22Rv1 (cell line): Measurements from ENCODE around the gene EVI5.

Source experiments
- H3K27ac ChIP-seq: fragments of 450-650 bp; 2 replicates; pipeline ENCODE4 v1.5.1; 2017
- CTCF ChIP-seq: fragments of 450-650 bp; IDR thresholded peaks from 2 replicates; pipeline ENCODE4 v1.5.1; 2017; ENCODE audit warnings: mild to moderate bottlenecking
- ZFX ChIP-seq: fragments of 450-650 bp; IDR thresholded peaks from 2 replicates; pipeline ENCODE4 v1.6.1; 2017; ENCODE audit warnings: antibody characterized with exemption, borderline replicate concordance

The EVI5 gene

GRCh38 chr1:92482665-92483609 lies 302.0 kb downstream of the EVI5 start:
- H3K27ac ChIP-seq, result no peak overlapping the region

GRCh38 chr1:92481971-92482664 lies 302.8 kb downstream of the EVI5 start:
- H3K27ac ChIP-seq, result no peak overlapping the region
- no peak for TF ChIP-seq CTCF
- no peak for TF ChIP-seq ZFX

More at GRCh38 chr1:92482665-92483609, 302.0 kb downstream of the EVI5 start:
- TF ChIP-seq ZFX (no peak), CTCF (no peak)

- no peak overlapping the region for H3K27ac ChIP-seq
- no peak for TF ChIP-seq CTCF
- no peak for TF ChIP-seq ZFX
Measured at GRCh38 chr1:92481599-92481925, 303.3 kb downstream of the EVI5 start.

- TF ChIP-seq ZFX, result no peak
- no peak for TF ChIP-seq CTCF
- no peak overlapping the region for H3K27ac ChIP-seq
Measured at GRCh38 chr1:92480813-92481598, 303.9 kb downstream of the EVI5 start.

- H3K27ac ChIP-seq, result no peak overlapping the region
- no peak for TF ChIP-seq ZFX
- no peak for TF ChIP-seq CTCF
Measured at GRCh38 chr1:92480200-92480812, 304.6 kb downstream of the EVI5 start.

- H3K27ac ChIP-seq, result no peak overlapping the region
- TF ChIP-seq CTCF (no peak), ZFX (no peak)
Measured at GRCh38 chr1:92479587-92479986, 305.3 kb downstream of the EVI5 start.
